Nephron progenitor cell (in vitro differentiated cells): Measurements from ENCODE around the gene RANBP9.
A peak's percentile ranks its signal among the peaks of the same experiment; 100 is the strongest.

Source experiments
- DNase-seq: peaks from one replicate; pipeline ENCODE4 v3.0.0; 2021
- H3K27ac Mint-ChIP-seq: 2 replicates; pipeline ENCODE4 v1.8.0; 2021; ENCODE audit warnings: mild to moderate bottlenecking, moderate library complexity, mixed read lengths
- H3K27me3 Mint-ChIP-seq: 2 replicates; pipeline ENCODE4 v1.8.0; 2021; ENCODE audit warnings: mild to moderate bottlenecking, low read depth, mixed read lengths; ENCODE audit not compliant: poor library complexity
- H3K36me3 Mint-ChIP-seq: 2 replicates; pipeline ENCODE4 v1.8.0; 2021; ENCODE audit warnings: low read depth, mixed read lengths
- H3K4me1 Mint-ChIP-seq: 2 replicates; pipeline ENCODE4 v1.8.0; 2021; ENCODE audit warnings: mixed read lengths
- H3K4me3 Mint-ChIP-seq: 2 replicates; pipeline ENCODE4 v1.8.0; 2021; ENCODE audit warnings: mild to moderate bottlenecking, moderate library complexity, mixed read lengths
- H3K9me3 Mint-ChIP-seq: 2 replicates; pipeline ENCODE4 v1.8.0; 2021; ENCODE audit warnings: mild to moderate bottlenecking, moderate library complexity, mixed read lengths
- CTCF ChIP-seq: fragments of 200-600 bp; sonication (generic); IDR thresholded peaks from 2 replicates; pipeline ENCODE4 v1.5.0; 2021; ENCODE audit warnings: antibody characterized with exemption

Gene RANBP9

GRCh38 chr6:13711733-13712598 lies at the start of gene RANBP9:
TSS of gene RANBP9 (minus strand) at chr6:13711835. CDS start at chr6:13711505, 330 bp downstream.
- H3K27me3 Mint-ChIP-seq, result peaks cover 6% of the 10 kb centered on the region

GRCh38 chr6:13760307-13761304 lies 49.0 kb upstream of the RANBP9 start:
- Mint-ChIP-seq H3K4me3 (no peak overlapping the region), H3K4me1 (peaks cover 6% of the 10 kb centered on the region), H3K27ac (no peak overlapping the region), H3K36me3 (no peaks in the 10 kb centered on the region), H3K27me3 (peaks cover 17% of the 10 kb centered on the region), H3K9me3 (peaks cover 4% of the 10 kb centered on the region)
- DNase-seq, result no peak
- TF ChIP-seq CTCF, result no peak

More at GRCh38 chr6:13711733-13712598, at the start of gene RANBP9:
- Mint-ChIP-seq H3K36me3 (peaks cover 24% of the 10 kb centered on the region), H3K4me1 (peaks cover 37% of the 10 kb centered on the region), H3K4me3 (peak within 1 kb of the TSS; percentile 98), H3K9me3 (peaks cover 14% of the 10 kb centered on the region), H3K27ac (peak within 1 kb of the TSS; percentile 99)
- no peak for TF ChIP-seq CTCF
- peak; percentile 88 for DNase-seq

GRCh38 chr6:13759025-13759424 lies 47.4 kb upstream of the RANBP9 start:
- no peaks in the 10 kb centered on the region for H3K36me3 Mint-ChIP-seq
- no peak for TF ChIP-seq CTCF
- no peak for DNase-seq
- H3K9me3 Mint-ChIP-seq, result no peaks in the 10 kb centered on the region
- H3K4me1 Mint-ChIP-seq, result peaks cover 5% of the 10 kb centered on the region
- H3K27me3 Mint-ChIP-seq, result peaks cover 19% of the 10 kb centered on the region
- H3K27ac Mint-ChIP-seq, result no peak overlapping the region
- no peak overlapping the region for H3K4me3 Mint-ChIP-seq

- no peaks in the 10 kb centered on the region for H3K36me3 Mint-ChIP-seq
- DNase-seq, result no peak
- no peaks in the 10 kb centered on the region for H3K9me3 Mint-ChIP-seq
- H3K27ac Mint-ChIP-seq, result no peak overlapping the region
- no peak overlapping the region for H3K4me3 Mint-ChIP-seq
- no peak for TF ChIP-seq CTCF
- no peaks in the 10 kb centered on the region for H3K4me1 Mint-ChIP-seq
- H3K27me3 Mint-ChIP-seq, result peaks cover 8% of the 10 kb centered on the region
Observed at GRCh38 chr6:13754644-13755043, 43.0 kb upstream of the RANBP9 start.

- Mint-ChIP-seq H3K4me3 (no peak overlapping the region), H3K9me3 (peaks cover 18% of the 10 kb centered on the region), H3K36me3 (peaks cover 5% of the 10 kb centered on the region), H3K27ac (no peak overlapping the region), H3K27me3 (peaks cover 2% of the 10 kb centered on the region), H3K4me1 (no peaks in the 10 kb centered on the region)
- no peak for TF ChIP-seq CTCF
- DNase-seq, result no peak
Observed at GRCh38 chr6:13743736-13744127, 32.1 kb upstream of the RANBP9 start.
